Muscle layer of colon (tissue), 2 donors: ENCODE results near the gene GPR55.

ENCODE experiments used
- H3K27ac ChIP-seq: one replicate; pipeline ENCODE4 v1.7.0; 2013; ENCODE audit warnings: low read depth, mild to moderate bottlenecking, low read length, moderate library complexity
- H3K27me3 ChIP-seq, 2 donors: one replicate each; pipeline ENCODE4 v1.7.0; 2013; ENCODE audit warnings: low read length in 2 of 2, mild to moderate bottlenecking in 2 of 2; ENCODE audit not compliant: insufficient read depth in 2 of 2, control insufficient read depth in 1 of 2
- H3K36me3 ChIP-seq: one replicate; pipeline ENCODE4 v1.7.0; 2013; ENCODE audit warnings: mild to moderate bottlenecking, low read length; ENCODE audit not compliant: insufficient read depth
- H3K4me1 ChIP-seq: one replicate; pipeline ENCODE4 v1.7.0; 2013; ENCODE audit warnings: mild to moderate bottlenecking, low read length; ENCODE audit not compliant: insufficient read depth
- H3K4me3 ChIP-seq, 2 donors: one replicate each; pipeline ENCODE4 v1.7.0; 2013; ENCODE audit warnings: low read length in 2 of 2, low read depth in 1 of 2, mild to moderate bottlenecking in 1 of 2, moderate library complexity in 1 of 2
- H3K9ac ChIP-seq: one replicate; pipeline ENCODE4 v1.7.0; 2013; ENCODE audit warnings: low read length
- H3K9me3 ChIP-seq: one replicate; pipeline ENCODE4 v1.7.0; 2013; ENCODE audit warnings: mild to moderate bottlenecking, low read length
- donor health status: abdominal sarcoma.
- donor health status: Adenocarcinoma of cecum.

The GPR55 gene

GRCh38 chr2:230931556-230932231 is 6.7 kb upstream of the GPR55 start:
- no peak overlapping the region for H3K9ac ChIP-seq
- no peaks in the 10 kb centered on the region for H3K9me3 ChIP-seq
- H3K4me1 ChIP-seq: peaks cover 4% of the 10 kb centered on the region
- H3K4me3 ChIP-seq: no peak overlapping the region
- H3K36me3 ChIP-seq: no peaks in the 10 kb centered on the region
- H3K27ac ChIP-seq: no peak overlapping the region
- H3K27me3 ChIP-seq: no peaks in the 10 kb centered on the region

- Histone ChIP-seq H3K27me3 (no peaks in the 10 kb centered on the region), H3K9me3 (no peaks in the 10 kb centered on the region), H3K9ac (no peak overlapping the region), H3K36me3 (no peaks in the 10 kb centered on the region), H3K4me3 (no peak overlapping the region), H3K4me1 (peaks cover 4% of the 10 kb centered on the region), H3K27ac (no peak overlapping the region)
Measured at GRCh38 chr2:230930928-230931555, 6.0 kb upstream of the GPR55 start.

- H3K4me1 ChIP-seq: peaks cover 4% of the 10 kb centered on the region
- H3K27ac ChIP-seq: no peak overlapping the region
- no peaks in the 10 kb centered on the region for H3K27me3 ChIP-seq
- H3K4me3 ChIP-seq: no peak overlapping the region
- H3K36me3 ChIP-seq: no peaks in the 10 kb centered on the region
- no peak overlapping the region for H3K9ac ChIP-seq
- H3K9me3 ChIP-seq: no peaks in the 10 kb centered on the region
Measured at GRCh38 chr2:230930149-230930780, 5.2 kb upstream of the GPR55 start.

- Histone ChIP-seq H3K27ac (no peak overlapping the region), H3K27me3 (no peaks in the 10 kb centered on the region), H3K4me3 (no peak overlapping the region), H3K36me3 (no peaks in the 10 kb centered on the region), H3K4me1 (peaks cover 4% of the 10 kb centered on the region), H3K9me3 (no peaks in the 10 kb centered on the region), H3K9ac (no peak overlapping the region)
Measured at GRCh38 chr2:230929381-230930148, 4.5 kb upstream of the GPR55 start.

DNA sequence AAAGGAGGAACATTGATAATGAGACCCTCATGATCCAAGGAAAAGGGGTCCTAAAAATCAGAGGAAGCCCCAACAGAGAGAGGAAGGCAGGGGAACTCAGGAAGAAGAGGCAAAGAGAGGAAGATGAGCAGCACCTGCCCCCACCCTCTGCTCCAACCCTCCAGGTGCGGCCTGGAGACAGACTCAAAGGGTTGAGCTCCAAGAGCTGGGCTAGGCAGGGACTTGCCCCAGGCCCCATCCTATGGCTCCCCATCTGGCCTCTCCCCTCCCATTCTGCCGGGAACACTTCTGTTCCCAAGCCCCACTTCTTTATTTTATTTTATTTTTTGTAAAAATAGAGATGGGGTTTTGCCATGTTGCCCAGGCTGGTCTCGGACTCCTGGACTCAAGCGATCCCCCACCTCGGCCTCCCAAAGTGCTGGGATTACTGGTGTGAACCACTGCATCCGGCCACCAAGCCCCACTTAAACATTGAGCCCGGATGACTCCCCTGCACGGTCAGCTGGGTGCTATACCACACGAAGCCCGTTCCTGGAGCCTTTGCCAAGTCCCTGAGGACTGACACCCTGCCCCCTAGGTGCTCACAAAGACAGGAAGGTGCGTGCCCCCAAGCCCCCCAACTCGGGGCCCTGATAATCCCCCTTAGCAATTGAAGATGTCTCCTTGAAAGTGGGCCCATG is 3.8 kb upstream of the GPR55 start:
- Histone ChIP-seq H3K9me3 (no peaks in the 10 kb centered on the region), H3K27me3 (no peaks in the 10 kb centered on the region), H3K27ac (no peak overlapping the region), H3K9ac (no peak overlapping the region), H3K4me1 (peaks cover 4% of the 10 kb centered on the region), H3K4me3 (no peak overlapping the region), H3K36me3 (no peaks in the 10 kb centered on the region)

DNA sequence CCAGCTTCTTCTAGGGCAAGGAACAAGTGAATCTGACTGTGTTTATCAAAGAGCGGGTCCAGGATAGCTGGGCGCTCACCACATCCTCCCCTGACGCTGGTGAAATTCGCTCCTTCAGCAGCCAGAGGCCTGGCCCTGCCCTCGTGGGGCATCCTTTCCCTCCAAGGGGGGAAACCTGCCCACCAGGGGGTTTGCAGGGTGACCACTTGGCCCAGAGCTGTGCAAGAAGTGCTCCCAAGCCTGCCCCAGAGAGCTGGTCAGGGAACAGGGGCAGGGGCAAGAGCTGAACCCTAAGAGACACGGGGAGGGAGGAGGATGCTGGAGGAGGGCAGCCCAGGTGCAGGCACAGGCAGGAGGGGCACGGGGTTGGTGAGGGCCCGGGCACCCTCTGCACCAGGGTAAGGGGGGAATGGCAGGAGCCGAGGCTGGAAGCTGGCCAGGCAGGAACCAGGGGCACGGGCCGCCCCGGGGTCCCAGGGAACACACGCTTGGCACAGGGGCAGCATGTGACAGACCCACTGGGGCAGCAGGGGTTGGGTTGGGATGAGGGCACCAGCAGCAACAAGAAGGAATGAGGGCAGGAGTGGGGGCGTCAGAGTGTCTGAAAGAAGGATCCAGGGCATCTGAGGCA is 2.8 kb upstream of the GPR55 start:
- no peaks in the 10 kb centered on the region for H3K27me3 ChIP-seq
- H3K4me3 ChIP-seq: no peak overlapping the region
- no peaks in the 10 kb centered on the region for H3K9me3 ChIP-seq
- H3K27ac ChIP-seq: no peak overlapping the region
- H3K4me1 ChIP-seq: peaks cover 4% of the 10 kb centered on the region
- H3K36me3 ChIP-seq: no peaks in the 10 kb centered on the region
- H3K9ac ChIP-seq: no peak overlapping the region

DNA sequence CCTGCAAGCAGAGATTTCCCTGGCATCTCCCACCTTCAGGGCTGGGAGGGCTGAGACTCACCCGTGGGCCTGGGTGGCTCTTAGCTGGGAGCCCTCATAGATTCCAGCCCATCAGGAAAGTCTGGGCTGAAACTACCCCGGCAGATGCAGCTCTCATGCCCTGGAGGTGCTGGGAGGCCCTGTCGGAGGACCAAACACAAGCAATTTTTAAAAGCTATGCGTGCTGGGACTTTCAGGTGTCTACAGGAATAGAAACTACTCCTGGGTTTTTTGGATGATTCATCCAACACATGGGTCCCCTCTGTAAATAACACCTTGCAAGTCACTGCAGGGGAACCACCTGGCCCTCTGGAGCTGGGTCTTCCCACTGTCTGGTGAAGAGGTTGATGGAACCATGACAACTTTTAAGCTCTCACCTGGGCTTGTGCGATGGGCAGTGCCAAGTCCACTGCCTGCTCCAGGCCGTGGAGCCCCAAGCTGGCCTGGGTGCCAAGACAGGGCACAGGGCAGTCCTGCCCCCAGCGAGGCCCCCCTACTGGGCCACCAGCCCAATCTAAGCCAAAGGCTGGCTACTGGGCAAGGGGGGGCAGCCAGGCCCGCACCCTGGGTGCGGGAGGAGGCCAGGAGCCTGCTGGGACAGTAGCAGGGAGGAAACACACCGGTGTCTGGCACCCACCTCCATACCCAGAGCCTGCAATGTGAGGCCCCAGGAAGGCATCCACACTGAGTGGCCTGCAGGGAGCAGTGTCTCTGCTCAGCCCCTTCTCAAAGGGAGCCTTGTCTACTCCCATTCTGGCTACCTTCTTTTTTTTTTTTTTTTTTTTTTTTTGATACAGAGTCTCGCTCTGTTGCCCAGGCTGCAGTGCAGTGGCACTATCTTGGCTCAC is 1.1 kb upstream of the GPR55 start:
- Histone ChIP-seq H3K27me3 (no peaks in the 10 kb centered on the region), H3K4me3 (no peak overlapping the region), H3K4me1 (no peaks in the 10 kb centered on the region), H3K9ac (no peak overlapping the region), H3K36me3 (no peaks in the 10 kb centered on the region), H3K9me3 (no peaks in the 10 kb centered on the region), H3K27ac (no peak overlapping the region)

DNA sequence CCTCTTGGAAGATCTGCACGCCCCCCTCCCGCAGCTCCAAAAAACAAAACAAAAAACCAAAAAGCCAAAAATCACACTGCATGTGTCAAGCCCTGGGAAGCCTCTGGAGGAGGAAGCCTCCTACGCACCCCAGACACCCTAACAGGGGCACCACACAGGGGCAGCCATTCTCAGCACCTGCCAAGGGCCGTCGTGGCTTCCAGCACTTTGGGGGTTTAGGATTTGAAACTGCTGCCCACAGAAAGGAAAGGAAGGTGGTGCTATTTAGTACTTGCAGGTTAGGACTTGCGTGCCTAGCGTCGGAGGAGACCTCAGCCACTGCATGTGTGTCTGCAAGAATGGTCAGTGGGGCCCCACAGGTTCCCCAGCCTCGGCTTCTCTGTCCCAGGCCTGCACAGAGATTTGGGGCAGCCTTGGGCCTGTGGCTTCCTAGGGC is 419 bp upstream of the GPR55 start:
- Histone ChIP-seq H3K9ac (no peak overlapping the region), H3K4me3 (no peak overlapping the region), H3K36me3 (no peaks in the 10 kb centered on the region), H3K4me1 (no peaks in the 10 kb centered on the region), H3K9me3 (no peaks in the 10 kb centered on the region), H3K27me3 (no peaks in the 10 kb centered on the region), H3K27ac (no peak overlapping the region)

GRCh38 chr2:230924092-230924469 is 961 bp downstream of the GPR55 start:
- Histone ChIP-seq H3K9ac (no peak overlapping the region), H3K4me3 (no peak overlapping the region), H3K27ac (no peak overlapping the region), H3K9me3 (no peaks in the 10 kb centered on the region), H3K27me3 (no peaks in the 10 kb centered on the region), H3K36me3 (no peaks in the 10 kb centered on the region), H3K4me1 (no peaks in the 10 kb centered on the region)

- Histone ChIP-seq H3K36me3 (no peaks in the 10 kb centered on the region), H3K4me3 (no peak overlapping the region), H3K27me3 (no peaks in the 10 kb centered on the region), H3K27ac (no peak overlapping the region), H3K9ac (no peak overlapping the region), H3K9me3 (no peaks in the 10 kb centered on the region), H3K4me1 (no peaks in the 10 kb centered on the region)
Measured at GRCh38 chr2:230922951-230923717, 1.9 kb downstream of the GPR55 start.
